ENCODE measurements around the gene ARHGAP10.

ARHGAP10 gene

GRCh38 chr4:147829401-147830101 is 97.7 kb downstream of the ARHGAP10 start:
- no peak for DNase-seq

- no peak for DNase-seq
Observed at GRCh38 chr4:147830102-147830463, 98.2 kb downstream of the ARHGAP10 start.

GRCh38 chr4:147830987-147831386 is 99.1 kb downstream of the ARHGAP10 start:
- no peak for DNase-seq

- no peak for DNase-seq
Observed at GRCh38 chr4:147831551-147832171, 99.8 kb downstream of the ARHGAP10 start.

GRCh38 chr4:147833254-147833653 is 101.4 kb downstream of the ARHGAP10 start:
- DNase-seq = no peak

GRCh38 chr4:147833741-147834140 is 101.9 kb downstream of the ARHGAP10 start:
- DNase-seq = no peak

GRCh38 chr4:147834480-147834879 is 102.6 kb downstream of the ARHGAP10 start:
- DNase-seq = no peak

- DNase-seq = no peak
Observed at GRCh38 chr4:147836807-147837206, 104.9 kb downstream of the ARHGAP10 start.

- DNase-seq = no peak
Observed at GRCh38 chr4:147837435-147837834, 105.5 kb downstream of the ARHGAP10 start.

GRCh38 chr4:147837854-147838253 is 106.0 kb downstream of the ARHGAP10 start:
- DNase-seq = no peak

GRCh38 chr4:147839200-147839599 is 107.3 kb downstream of the ARHGAP10 start:
- no peak for DNase-seq

- DNase-seq = no peak
Observed at GRCh38 chr4:147839663-147840062, 107.8 kb downstream of the ARHGAP10 start.

GRCh38 chr4:147840838-147841738 is 109.2 kb downstream of the ARHGAP10 start:
- no peak for DNase-seq

- no peak for DNase-seq
Observed at GRCh38 chr4:147842573-147842972, 110.7 kb downstream of the ARHGAP10 start.

GRCh38 chr4:147843162-147843561 is 111.3 kb downstream of the ARHGAP10 start:
- no peak for DNase-seq

GRCh38 chr4:147844781-147845180 is 112.9 kb downstream of the ARHGAP10 start:
- DNase-seq = no peak

GRCh38 chr4:147846318-147847155 is 114.6 kb downstream of the ARHGAP10 start:
- DNase-seq = no peak

GRCh38 chr4:147847751-147848590 is 116.1 kb downstream of the ARHGAP10 start:
- no peak for DNase-seq

- no peak for DNase-seq
Observed at GRCh38 chr4:147848634-147849033, 116.7 kb downstream of the ARHGAP10 start.

- DNase-seq = no peak
Observed at GRCh38 chr4:147851135-147851534, 119.2 kb downstream of the ARHGAP10 start.

GRCh38 chr4:147853706-147854105 is 121.8 kb downstream of the ARHGAP10 start:
- DNase-seq = no peak

GRCh38 chr4:147854154-147854553 is 122.3 kb downstream of the ARHGAP10 start:
- DNase-seq = no peak

All from NCI-H510A (cell line).